HEK293 (cell line): ENCODE data around the gene STAM2.
"Not testable (repeated sequence)": the region's sequence is repeated elsewhere in the genome, so short reads cannot be mapped to it uniquely, and the experiment has no call there.

Experiments
- CTCF ChIA-PET: fragments of 350-600 bp; formaldehyde crosslinking; extraction: SDS; loops from one replicate; lab custom pipeline; 2021; ENCODE audit warnings: antibody characterized with exemption; lab: Yijun Ruan, JAX
- POLR2A ChIA-PET: fragments of 300-600 bp; formaldehyde crosslinking; extraction: SDS; loops from one replicate; lab custom pipeline; 2020; ENCODE audit warnings: antibody characterized with exemption, inconsistent platforms; lab: Yijun Ruan, JAX
- H3K27ac ChIP-seq: fragments of 200-500 bp; sonication (Bioruptor generic); 2 replicates; pipeline ENCODE4 v1.5.1; 2014; ENCODE audit warnings: low read depth, low read length, control low read depth, inconsistent platforms; ENCODE audit errors: extremely low read depth
- H3K36me3 ChIP-seq, 2 experiments: fragments of 200-500 bp in 1 of 2; sonication (Bioruptor generic) in 1 of 2; 1 replicate in 1 of 2; 2 replicates in 1 of 2; pipeline ENCODE4 v1.5.1; 2014 to 2017; ENCODE audit warnings: inconsistent platforms in 2 of 2, low read length in 2 of 2; ENCODE audit not compliant: control insufficient read depth in 2 of 2, insufficient read depth in 1 of 2
- H3K4me1 ChIP-seq: fragments of 200-500 bp; sonication (Bioruptor generic); 2 replicates; pipeline ENCODE4 v1.5.1; 2014; ENCODE audit warnings: mild to moderate bottlenecking, low read length, inconsistent platforms; ENCODE audit not compliant: control insufficient read depth, insufficient read depth
- H3K4me3 ChIP-seq: 2 replicates; pipeline ENCODE4 v1.5.1; 2011; ENCODE audit warnings: low read depth, mild to moderate bottlenecking, control low read depth, low read length, moderate library complexity
- H3K9me3 ChIP-seq: fragments of 200-500 bp; sonication (Bioruptor generic); 2 replicates; pipeline ENCODE4 v1.5.1; 2014; ENCODE audit warnings: low read depth, low read length, inconsistent platforms; ENCODE audit not compliant: control insufficient read depth, insufficient read depth
- KLF8 ChIP-seq: fragments of 450-650 bp; formaldehyde crosslinking; IDR thresholded peaks from 2 replicates; pipeline ENCODE4 v1.5.1; 2016; ENCODE audit warnings: missing biosample characterization, missing genetic modification characterization
- ZNF138 ChIP-seq: fragments of 450-650 bp; formaldehyde crosslinking; IDR thresholded peaks from 2 replicates; pipeline ENCODE4 v1.5.1; 2016; ENCODE audit warnings: missing biosample characterization, missing genetic modification characterization, borderline replicate concordance
- ZNF16 ChIP-seq: fragments of 450-650 bp; formaldehyde crosslinking; IDR thresholded peaks from 2 replicates; pipeline ENCODE4 v1.5.1; 2016; ENCODE audit warnings: low read depth, missing biosample characterization, missing genetic modification characterization
- ZNF19 ChIP-seq: fragments of 450-650 bp; formaldehyde crosslinking; IDR thresholded peaks from 2 replicates; pipeline ENCODE4; 2016; ENCODE audit warnings: missing biosample characterization, missing genetic modification characterization, low read depth
- ZNF324 ChIP-seq: fragments of 450-650 bp; formaldehyde crosslinking; IDR thresholded peaks from 2 replicates; pipeline ENCODE4 v1.5.1; 2016; ENCODE audit warnings: missing biosample characterization, missing genetic modification characterization
- ZNF366 ChIP-seq: fragments of 450-650 bp; formaldehyde crosslinking; conservative IDR thresholded peaks from 2 replicates; pipeline ENCODE4 v1.5.1; 2016; ENCODE audit warnings: missing biosample characterization, missing genetic modification characterization
- ZNF416 ChIP-seq: fragments of 450-650 bp; formaldehyde crosslinking; IDR thresholded peaks from 2 replicates; pipeline ENCODE4 v1.5.1; 2016; ENCODE audit warnings: missing biosample characterization, missing genetic modification characterization
- ZNF426 ChIP-seq: fragments of 450-650 bp; formaldehyde crosslinking; IDR thresholded peaks from 2 replicates; pipeline ENCODE4 v1.5.1; 2017; ENCODE audit warnings: missing biosample characterization, missing genetic modification characterization, mild to moderate bottlenecking, inconsistent platforms, moderate library complexity
- ZNF510 ChIP-seq: fragments of 450-650 bp; formaldehyde crosslinking; IDR thresholded peaks from 2 replicates; pipeline ENCODE4 v1.5.1; 2018; ENCODE audit warnings: mild to moderate bottlenecking, missing genetic modification characterization, missing biosample characterization; ENCODE audit not compliant: insufficient replicate concordance
- ZNF610 ChIP-seq: fragments of 450-650 bp; formaldehyde crosslinking; IDR thresholded peaks from 2 replicates; pipeline ENCODE4 v1.5.1; 2016; ENCODE audit warnings: missing biosample characterization, missing genetic modification characterization, borderline replicate concordance
- ZNF777 ChIP-seq: fragments of 450-650 bp; formaldehyde crosslinking; IDR thresholded peaks from 2 replicates; pipeline ENCODE4 v1.5.1; 2017; ENCODE audit warnings: missing biosample characterization, missing genetic modification characterization, borderline replicate concordance
- ZSCAN30 ChIP-seq: fragments of 450-650 bp; IDR thresholded peaks from 2 replicates; pipeline ENCODE4 v1.5.1; 2018; ENCODE audit warnings: missing biosample characterization, mild to moderate bottlenecking, missing genetic modification characterization, moderate library complexity
- TF ChIP-seq, protein P1 (sequence below): fragments of 450-650 bp; formaldehyde crosslinking; conservative IDR thresholded peaks from 2 replicates; pipeline ENCODE4 v1.5.1; 2016; ENCODE audit warnings: low read depth, missing biosample characterization, missing genetic modification characterization
- TF ChIP-seq, protein P2 (sequence below): fragments of 450-650 bp; formaldehyde crosslinking; IDR thresholded peaks from 2 replicates; pipeline ENCODE4 v1.5.0; 2017; ENCODE audit warnings: missing biosample characterization, missing genetic modification characterization, borderline replicate concordance
- TF ChIP-seq, protein P3 (sequence below): fragments of 450-650 bp; formaldehyde crosslinking; IDR thresholded peaks from 2 replicates; pipeline ENCODE4 v1.5.1; 2016; ENCODE audit warnings: missing biosample characterization, missing genetic modification characterization
- TF ChIP-seq, protein P4 (sequence below): fragments of 450-650 bp; formaldehyde crosslinking; IDR thresholded peaks from 2 replicates; pipeline ENCODE4 v1.5.1; 2016; ENCODE audit warnings: missing biosample characterization, missing genetic modification characterization
- TF ChIP-seq, protein P5 (sequence below): fragments of 450-650 bp; IDR thresholded peaks from 2 replicates; pipeline ENCODE4 v1.5.1; 2018; ENCODE audit warnings: missing biosample characterization, missing genetic modification characterization
- TF ChIP-seq, protein P6 (sequence below): fragments of 450-650 bp; formaldehyde crosslinking; IDR thresholded peaks from 2 replicates; pipeline ENCODE4 v1.5.1; 2017; ENCODE audit warnings: missing biosample characterization, missing genetic modification characterization
- TF ChIP-seq, protein P7 (sequence below): fragments of 450-650 bp; formaldehyde crosslinking; IDR thresholded peaks from 2 replicates; pipeline ENCODE4 v1.5.1; 2016; ENCODE audit warnings: missing biosample characterization, missing genetic modification characterization

STAM2 gene

DNA sequence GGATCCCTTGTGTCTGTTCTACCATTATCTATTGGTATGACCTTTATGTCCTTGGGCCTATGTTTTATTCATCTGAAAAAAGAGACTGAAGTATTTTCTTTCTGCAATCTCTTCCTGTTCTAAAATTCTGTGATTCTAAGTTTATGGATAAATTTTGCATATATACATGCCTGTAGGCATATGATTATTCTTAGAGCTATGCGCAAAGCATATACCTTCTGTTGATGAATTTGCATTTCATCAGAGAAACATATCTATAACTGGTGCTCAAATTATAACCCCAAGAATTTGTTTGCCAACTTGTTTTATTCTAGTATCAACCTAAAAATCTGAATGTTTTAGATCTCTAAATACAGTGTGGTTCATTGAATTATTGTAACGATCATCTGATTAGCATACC, 83.5 kb downstream of the STAM2 start (continued):
- TF ChIP-seq, protein P1, sequence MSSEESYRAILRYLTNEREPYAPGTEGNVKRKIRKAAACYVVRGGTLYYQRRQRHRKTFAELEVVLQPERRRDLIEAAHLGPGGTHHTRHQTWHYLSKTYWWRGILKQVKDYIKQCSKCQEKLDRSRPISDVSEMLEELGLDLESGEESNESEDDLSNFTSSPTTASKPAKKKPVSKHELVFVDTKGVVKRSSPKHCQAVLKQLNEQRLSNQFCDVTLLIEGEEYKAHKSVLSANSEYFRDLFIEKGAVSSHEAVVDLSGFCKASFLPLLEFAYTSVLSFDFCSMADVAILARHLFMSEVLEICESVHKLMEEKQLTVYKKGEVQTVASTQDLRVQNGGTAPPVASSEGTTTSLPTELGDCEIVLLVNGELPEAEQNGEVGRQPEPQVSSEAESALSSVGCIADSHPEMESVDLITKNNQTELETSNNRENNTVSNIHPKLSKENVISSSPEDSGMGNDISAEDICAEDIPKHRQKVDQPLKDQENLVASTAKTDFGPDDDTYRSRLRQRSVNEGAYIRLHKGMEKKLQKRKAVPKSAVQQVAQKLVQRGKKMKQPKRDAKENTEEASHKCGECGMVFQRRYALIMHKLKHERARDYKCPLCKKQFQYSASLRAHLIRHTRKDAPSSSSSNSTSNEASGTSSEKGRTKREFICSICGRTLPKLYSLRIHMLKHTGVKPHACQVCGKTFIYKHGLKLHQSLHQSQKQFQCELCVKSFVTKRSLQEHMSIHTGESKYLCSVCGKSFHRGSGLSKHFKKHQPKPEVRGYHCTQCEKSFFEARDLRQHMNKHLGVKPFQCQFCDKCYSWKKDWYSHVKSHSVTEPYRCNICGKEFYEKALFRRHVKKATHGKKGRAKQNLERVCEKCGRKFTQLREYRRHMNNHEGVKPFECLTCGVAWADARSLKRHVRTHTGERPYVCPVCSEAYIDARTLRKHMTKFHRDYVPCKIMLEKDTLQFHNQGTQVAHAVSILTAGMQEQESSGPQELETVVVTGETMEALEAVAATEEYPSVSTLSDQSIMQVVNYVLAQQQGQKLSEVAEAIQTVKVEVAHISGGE (tag by site-specific recombination): no peak
- TF ChIP-seq, protein P2, sequence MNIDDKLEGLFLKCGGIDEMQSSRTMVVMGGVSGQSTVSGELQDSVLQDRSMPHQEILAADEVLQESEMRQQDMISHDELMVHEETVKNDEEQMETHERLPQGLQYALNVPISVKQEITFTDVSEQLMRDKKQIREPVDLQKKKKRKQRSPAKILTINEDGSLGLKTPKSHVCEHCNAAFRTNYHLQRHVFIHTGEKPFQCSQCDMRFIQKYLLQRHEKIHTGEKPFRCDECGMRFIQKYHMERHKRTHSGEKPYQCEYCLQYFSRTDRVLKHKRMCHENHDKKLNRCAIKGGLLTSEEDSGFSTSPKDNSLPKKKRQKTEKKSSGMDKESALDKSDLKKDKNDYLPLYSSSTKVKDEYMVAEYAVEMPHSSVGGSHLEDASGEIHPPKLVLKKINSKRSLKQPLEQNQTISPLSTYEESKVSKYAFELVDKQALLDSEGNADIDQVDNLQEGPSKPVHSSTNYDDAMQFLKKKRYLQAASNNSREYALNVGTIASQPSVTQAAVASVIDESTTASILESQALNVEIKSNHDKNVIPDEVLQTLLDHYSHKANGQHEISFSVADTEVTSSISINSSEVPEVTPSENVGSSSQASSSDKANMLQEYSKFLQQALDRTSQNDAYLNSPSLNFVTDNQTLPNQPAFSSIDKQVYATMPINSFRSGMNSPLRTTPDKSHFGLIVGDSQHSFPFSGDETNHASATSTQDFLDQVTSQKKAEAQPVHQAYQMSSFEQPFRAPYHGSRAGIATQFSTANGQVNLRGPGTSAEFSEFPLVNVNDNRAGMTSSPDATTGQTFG (tag by site-specific recombination): no peak
- TF ChIP-seq, protein P3, sequence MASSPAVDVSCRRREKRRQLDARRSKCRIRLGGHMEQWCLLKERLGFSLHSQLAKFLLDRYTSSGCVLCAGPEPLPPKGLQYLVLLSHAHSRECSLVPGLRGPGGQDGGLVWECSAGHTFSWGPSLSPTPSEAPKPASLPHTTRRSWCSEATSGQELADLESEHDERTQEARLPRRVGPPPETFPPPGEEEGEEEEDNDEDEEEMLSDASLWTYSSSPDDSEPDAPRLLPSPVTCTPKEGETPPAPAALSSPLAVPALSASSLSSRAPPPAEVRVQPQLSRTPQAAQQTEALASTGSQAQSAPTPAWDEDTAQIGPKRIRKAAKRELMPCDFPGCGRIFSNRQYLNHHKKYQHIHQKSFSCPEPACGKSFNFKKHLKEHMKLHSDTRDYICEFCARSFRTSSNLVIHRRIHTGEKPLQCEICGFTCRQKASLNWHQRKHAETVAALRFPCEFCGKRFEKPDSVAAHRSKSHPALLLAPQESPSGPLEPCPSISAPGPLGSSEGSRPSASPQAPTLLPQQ (tag by site-specific recombination): no peak
- TF ChIP-seq, protein P4, sequence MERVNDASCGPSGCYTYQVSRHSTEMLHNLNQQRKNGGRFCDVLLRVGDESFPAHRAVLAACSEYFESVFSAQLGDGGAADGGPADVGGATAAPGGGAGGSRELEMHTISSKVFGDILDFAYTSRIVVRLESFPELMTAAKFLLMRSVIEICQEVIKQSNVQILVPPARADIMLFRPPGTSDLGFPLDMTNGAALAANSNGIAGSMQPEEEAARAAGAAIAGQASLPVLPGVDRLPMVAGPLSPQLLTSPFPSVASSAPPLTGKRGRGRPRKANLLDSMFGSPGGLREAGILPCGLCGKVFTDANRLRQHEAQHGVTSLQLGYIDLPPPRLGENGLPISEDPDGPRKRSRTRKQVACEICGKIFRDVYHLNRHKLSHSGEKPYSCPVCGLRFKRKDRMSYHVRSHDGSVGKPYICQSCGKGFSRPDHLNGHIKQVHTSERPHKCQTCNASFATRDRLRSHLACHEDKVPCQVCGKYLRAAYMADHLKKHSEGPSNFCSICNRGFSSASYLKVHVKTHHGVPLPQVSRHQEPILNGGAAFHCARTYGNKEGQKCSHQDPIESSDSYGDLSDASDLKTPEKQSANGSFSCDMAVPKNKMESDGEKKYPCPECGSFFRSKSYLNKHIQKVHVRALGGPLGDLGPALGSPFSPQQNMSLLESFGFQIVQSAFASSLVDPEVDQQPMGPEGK (tag by site-specific recombination): no peak
- no peak for TF ChIP-seq ZNF610 (tag by site-specific recombination)
- TF ChIP-seq ZNF510: no peak

DNA sequence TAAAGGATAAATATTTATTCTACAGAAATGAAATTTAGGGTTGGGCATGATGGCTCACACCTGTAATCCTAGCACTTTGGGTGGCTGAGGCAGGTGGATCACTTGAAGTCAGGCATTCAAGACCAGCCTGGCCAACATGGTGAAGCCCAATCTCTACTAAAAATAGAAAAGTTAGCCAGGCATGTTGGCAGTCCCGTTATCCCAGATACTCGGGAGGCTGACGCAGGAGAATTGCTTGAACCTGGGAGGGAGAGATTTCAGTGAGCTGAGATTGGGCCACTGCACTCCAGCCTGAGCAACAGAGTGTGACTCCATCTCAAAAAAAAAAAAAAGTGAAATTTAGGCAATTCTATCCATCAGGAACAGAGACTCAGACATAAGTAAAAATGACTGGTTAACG, 84.8 kb downstream of the STAM2 start:
- H3K4me1 ChIP-seq, H3K27ac ChIP-seq, H3K36me3 ChIP-seq, H3K9me3 ChIP-seq, POLR2A ChIA-PET, H3K4me3 ChIP-seq: not testable (repeated sequence)
- CTCF ChIA-PET: interaction anchor here (1.7 kb wide), 1 partner anchor 10 kb away, joined by 4 read pairs; no protein-coding TSS in a partner anchor

DNA sequence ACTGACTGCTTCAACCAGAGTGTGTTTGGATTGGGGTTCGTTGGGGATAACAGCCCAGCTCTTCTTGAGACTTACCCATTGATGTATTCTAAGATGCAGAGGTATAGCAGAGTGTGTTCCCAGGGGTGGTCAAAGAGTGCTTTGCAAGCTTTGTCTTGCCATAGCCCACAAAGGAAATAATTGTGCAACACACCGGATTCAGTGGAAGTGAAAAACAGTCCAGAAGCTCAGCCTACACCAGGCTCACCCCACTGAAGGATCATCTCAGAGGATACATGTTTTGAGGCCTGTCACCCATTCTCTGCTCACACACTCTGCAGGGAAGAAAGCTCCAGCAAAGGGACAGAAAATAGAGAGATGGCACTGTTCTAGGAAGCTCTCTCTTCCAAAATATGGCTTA, 86.3 kb downstream of the STAM2 start:
- Histone ChIP-seq H3K4me3 (no peak overlapping the region), H3K27ac (no peak overlapping the region), H3K9me3 (no peaks in the 10 kb centered on the region), H3K36me3 (no peaks in the 10 kb centered on the region), H3K4me1 (no peaks in the 10 kb centered on the region)
- CTCF ChIA-PET: interaction anchor here (0.6 to 1.4 kb wide), 2 partner anchors 64 to 930 kb away, joined by 3 to 7 read pairs; no protein-coding TSS in a partner anchor
- POLR2A ChIA-PET: no interaction called here
- TF ChIP-seq ZNF19 (no peak), ZNF777 (tag by site-specific recombination) (no peak), KLF8 (tag by site-specific recombination) (no peak), ZNF324 (tag by site-specific recombination) (no peak), ZNF366 (tag by site-specific recombination) (no peak), ZNF416 (no peak), ZNF16 (no peak), ZSCAN30 (tag by site-specific recombination) (no peak), ZNF426 (tag by site-specific recombination) (no peak), ZNF138 (tag by site-specific recombination) (no peak)
- TF ChIP-seq, protein P5, sequence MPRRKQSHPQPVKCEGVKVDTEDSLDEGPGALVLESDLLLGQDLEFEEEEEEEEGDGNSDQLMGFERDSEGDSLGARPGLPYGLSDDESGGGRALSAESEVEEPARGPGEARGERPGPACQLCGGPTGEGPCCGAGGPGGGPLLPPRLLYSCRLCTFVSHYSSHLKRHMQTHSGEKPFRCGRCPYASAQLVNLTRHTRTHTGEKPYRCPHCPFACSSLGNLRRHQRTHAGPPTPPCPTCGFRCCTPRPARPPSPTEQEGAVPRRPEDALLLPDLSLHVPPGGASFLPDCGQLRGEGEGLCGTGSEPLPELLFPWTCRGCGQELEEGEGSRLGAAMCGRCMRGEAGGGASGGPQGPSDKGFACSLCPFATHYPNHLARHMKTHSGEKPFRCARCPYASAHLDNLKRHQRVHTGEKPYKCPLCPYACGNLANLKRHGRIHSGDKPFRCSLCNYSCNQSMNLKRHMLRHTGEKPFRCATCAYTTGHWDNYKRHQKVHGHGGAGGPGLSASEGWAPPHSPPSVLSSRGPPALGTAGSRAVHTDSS (tag by site-specific recombination): no peak
- TF ChIP-seq, protein P6, sequence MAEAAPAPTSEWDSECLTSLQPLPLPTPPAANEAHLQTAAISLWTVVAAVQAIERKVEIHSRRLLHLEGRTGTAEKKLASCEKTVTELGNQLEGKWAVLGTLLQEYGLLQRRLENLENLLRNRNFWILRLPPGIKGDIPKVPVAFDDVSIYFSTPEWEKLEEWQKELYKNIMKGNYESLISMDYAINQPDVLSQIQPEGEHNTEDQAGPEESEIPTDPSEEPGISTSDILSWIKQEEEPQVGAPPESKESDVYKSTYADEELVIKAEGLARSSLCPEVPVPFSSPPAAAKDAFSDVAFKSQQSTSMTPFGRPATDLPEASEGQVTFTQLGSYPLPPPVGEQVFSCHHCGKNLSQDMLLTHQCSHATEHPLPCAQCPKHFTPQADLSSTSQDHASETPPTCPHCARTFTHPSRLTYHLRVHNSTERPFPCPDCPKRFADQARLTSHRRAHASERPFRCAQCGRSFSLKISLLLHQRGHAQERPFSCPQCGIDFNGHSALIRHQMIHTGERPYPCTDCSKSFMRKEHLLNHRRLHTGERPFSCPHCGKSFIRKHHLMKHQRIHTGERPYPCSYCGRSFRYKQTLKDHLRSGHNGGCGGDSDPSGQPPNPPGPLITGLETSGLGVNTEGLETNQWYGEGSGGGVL (tag by site-specific recombination): no peak
- TF ChIP-seq, protein P7, sequence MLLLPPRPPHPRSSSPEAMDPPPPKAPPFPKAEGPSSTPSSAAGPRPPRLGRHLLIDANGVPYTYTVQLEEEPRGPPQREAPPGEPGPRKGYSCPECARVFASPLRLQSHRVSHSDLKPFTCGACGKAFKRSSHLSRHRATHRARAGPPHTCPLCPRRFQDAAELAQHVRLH (tag by site-specific recombination): no peak
